ENCODE results near the gene RCOR2.

Gene RCOR2

GRCh38 chr11:63870351-63871140, 46.4 kb downstream of the RCOR2 start:
- TF ChIP-seq GATA2 (IDR thresholded peaks at IDR 0.05; ENCODE audit: low read depth, low read length): no peak

- TF ChIP-seq GATA3 (IDR thresholded peaks at IDR 0.05; ENCODE audit: low read depth, low read length) (no peak), GATA2 (IDR thresholded peaks at IDR 0.05; ENCODE audit: low read depth, low read length) (no peak)
Measured at GRCh38 chr11:63869683-63870082, 47.3 kb downstream of the RCOR2 start.

- TF ChIP-seq GATA3 (IDR thresholded peaks at IDR 0.05; ENCODE audit: low read depth, low read length) (no peak), GATA2 (IDR thresholded peaks at IDR 0.05; ENCODE audit: low read depth, low read length) (no peak)
Measured at GRCh38 chr11:63869171-63869591, 47.8 kb downstream of the RCOR2 start.

- TF ChIP-seq GATA3 (IDR thresholded peaks at IDR 0.05; ENCODE audit: low read depth, low read length) (no peak), GATA2 (IDR thresholded peaks at IDR 0.05; ENCODE audit: low read depth, low read length) (no peak)
Measured at GRCh38 chr11:63868399-63869064, 48.4 kb downstream of the RCOR2 start.

GRCh38 chr11:63867511-63867910, 49.5 kb downstream of the RCOR2 start:
- TF ChIP-seq GATA3 (IDR thresholded peaks at IDR 0.05; ENCODE audit: low read depth, low read length) (no peak), GATA2 (IDR thresholded peaks at IDR 0.05; ENCODE audit: low read depth, low read length) (no peak)

GRCh38 chr11:63866211-63866610, 50.8 kb downstream of the RCOR2 start:
- TF ChIP-seq GATA3 (IDR thresholded peaks at IDR 0.05; ENCODE audit: low read depth, low read length) (no peak), GATA2 (IDR thresholded peaks at IDR 0.05; ENCODE audit: low read depth, low read length) (no peak)

- TF ChIP-seq GATA2 (IDR thresholded peaks at IDR 0.05; ENCODE audit: low read depth, low read length) (no peak), GATA3 (IDR thresholded peaks at IDR 0.05; ENCODE audit: low read depth, low read length) (no peak)
Measured at GRCh38 chr11:63862923-63863322, 54.0 kb downstream of the RCOR2 start.

Measured in SH-SY5Y (cell line).